HG03066 (cell line): ENCODE measurements around the gene FXYD6.

Experiments used
- ATAC-seq: cut with Tn5 transposase; IDR thresholded peaks from one replicate; pipeline ENCODE4 v1.9.1; 2021; ENCODE audit warnings: low read depth; ENCODE audit not compliant: unreplicated experiment

The FXYD6 gene

DNA sequence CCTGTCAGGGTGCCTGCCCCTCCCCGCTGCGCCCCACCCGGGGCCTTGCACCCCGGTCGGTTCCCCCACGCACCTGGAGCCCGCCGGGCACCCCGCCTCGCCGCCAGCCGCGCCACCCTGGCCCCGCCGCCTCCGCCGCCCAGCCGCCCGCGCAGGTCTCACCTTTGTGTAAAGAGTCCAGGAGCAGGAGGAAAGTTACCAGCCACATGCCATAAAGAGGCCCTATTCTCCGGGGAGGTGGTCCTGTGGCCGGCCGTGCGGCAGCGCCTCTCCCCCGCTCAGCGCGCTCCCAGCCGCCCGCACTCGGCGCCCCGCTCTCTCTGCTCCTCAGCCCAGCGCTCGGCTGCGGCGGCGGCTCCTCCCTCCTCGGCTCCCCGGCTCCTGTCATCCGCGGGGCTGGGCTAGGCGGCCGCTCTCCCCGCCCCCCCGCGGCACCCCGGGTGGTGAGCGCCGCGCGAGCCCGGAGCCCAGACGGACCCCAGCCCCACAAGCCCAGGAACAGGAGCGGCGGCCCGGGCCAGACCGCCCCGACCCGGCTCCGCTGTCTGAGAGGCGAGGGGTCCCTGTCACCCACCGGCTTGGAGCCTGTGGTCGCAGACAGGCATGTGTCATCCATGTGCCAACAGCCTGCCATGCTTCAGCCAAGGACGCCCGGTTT is 79.5 kb downstream of the FXYD6 start, which contains the start of gene DSCAML1:
DSCAML1 (minus strand) TSS at position 345 of the 658 bp plus-strand sequence; CDS start at position 208, 137 bp downstream.
- no peak for ATAC-seq

DNA sequence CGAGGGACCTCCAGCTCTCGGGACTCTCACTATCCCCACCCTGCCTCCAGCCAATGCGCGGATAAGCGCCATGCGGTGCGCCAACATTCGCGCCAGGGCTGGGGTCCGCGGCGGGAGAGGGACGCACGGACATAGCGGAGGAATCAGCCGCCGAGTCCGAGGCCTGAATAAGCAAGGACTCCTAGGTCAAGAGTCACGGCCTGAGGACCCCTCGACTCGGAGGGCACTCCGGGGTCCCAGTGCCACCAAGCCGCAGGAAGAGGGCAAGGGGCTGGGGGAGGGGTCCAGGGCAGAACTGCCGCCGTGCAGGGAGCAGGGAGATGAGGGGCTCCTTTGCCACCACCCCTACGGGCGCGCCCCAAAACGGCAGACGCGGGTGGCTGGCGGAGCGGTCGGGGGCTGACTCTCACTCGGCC is 80.0 kb downstream of the FXYD6 start:
- ATAC-seq = no peak

DNA sequence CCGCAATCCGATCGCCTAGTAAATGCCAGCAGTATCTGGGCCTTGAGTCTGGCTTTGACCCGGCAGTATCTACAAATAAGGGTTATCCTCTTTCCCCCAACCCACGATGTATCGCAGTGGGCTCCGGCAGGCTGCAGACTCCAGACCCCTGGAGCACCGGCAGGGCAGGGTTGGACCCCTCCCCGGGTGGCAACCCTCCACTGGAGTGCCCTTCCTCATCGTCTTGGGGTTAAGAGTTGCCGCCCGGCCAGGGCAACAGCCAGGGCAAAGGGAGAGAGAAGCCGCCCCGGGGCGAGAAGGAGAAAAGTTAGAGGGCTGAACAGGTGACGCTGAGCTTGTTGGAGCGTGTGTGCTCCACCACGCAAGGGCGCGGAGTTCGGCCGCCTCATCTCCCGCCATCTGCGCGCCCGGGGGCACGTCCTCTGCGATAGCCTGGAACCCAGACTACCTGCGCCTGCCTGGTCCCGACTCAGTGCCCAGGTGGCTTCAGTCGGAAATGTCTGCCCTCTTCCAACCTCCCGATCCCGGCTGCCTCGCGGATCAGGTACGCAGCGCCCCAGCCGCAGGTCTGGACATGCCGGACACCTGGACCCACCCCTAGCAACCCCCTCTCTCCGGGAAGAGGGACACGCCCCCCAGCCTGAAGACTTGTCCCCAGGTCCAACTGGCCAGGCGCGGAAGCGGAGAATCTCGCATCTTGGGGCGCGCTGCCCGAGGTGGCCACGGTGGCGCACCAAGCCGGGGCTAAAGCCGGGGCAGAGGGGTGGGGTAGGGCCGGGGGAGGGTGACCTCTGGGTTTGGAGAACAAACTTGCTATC is 80.6 kb downstream of the FXYD6 start:
- ATAC-seq = no peak

DNA sequence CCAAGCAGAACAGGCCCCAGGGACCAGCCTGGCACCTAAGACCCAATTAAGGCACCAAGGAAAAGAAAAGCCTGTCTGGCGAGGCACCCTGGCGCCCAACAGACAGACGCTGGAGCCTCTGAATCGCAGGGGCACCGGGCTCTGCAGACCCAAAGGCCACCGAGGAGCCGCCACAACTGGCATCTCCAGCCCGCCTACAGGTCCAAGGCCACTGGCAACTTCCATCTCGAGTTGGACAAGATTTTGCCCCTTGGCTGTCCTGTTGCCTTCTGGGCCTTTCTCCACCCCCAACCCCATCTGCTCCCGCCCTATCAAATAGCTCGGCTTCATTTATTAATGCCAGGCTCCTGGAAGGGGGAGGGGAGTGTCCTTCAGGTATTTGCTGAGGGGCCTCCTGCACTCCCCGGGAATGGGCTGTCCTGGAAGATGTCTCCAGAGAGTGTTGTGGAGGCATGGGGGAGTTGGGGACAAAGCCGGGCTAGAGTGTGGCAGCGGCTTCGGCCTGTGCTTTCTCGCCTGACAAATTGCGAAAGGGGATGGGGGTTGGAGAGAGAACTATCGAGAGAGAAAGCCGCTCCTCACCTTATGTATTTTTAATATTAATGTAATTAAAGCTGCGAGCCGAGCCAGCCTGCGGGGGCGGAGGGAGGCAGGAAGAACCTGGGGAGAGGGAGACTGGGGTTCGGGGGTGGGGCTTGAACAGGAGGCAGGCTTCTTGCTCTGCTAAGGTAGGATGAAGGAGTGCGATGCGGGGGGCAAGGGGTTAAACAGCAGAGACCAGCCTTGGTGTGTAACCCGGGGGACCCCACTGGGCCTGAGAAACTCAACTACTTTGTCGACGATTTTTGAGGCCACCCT is 81.5 kb downstream of the FXYD6 start:
- ATAC-seq = no peak

DNA sequence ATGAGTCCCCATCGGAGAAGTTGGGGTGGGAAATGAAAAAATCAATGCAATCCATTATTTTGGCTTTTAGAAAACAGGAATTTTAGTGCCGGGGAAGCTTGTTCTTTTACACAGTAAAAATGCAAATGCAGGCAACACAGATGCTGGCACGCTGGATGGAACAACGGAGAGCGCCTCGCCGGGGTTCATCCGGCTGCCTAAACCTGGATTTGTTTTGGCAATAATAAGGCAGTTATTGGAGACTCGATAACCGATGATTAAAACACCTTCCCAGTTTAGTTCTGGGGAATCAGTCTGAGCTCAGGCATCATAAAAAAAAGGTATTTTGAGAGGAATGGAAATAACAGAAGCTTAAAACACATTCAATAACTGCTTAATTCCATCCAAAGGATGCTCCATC is 82.3 kb downstream of the FXYD6 start:
- ATAC-seq = no peak

DNA sequence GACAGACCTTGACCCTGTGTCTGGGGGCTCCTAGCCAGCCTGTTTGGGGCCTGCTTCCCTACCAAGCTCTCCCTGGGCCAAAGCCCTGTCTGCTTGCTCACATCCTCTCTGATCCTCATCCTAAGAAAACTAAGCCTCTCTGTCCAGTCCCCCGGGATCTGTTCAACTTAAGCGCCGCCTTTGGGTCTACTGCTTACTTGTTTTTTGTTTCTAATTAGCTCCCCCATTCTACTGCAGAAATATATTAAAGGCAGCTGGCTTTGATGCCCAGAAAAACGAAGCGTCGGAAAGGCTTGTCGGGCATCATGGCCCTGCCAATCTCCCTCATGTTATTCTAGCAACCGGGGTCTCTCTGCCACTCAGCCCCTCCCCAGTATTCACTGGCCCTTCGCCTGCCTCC is 82.9 kb downstream of the FXYD6 start:
- no peak for ATAC-seq

DNA sequence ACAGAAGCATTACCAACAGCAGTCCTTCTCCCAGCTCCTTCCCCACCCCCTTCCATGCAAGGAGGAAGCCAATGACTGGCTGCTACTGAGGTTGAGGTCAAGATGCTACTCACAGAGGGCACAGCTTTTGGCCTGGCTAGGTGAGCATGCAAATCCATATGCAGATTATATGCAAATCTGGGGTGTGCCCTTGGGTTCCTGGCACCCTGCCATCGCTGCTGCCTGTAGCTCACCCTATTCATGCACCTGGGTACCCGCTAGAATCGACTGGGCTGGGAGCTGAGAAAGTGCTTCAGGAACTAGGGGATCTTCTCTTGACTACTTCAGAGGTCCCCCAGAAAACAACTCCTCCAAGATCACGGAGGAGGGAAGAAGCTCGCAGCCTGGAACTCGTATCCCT is 83.5 kb downstream of the FXYD6 start:
- no peak for ATAC-seq

DNA sequence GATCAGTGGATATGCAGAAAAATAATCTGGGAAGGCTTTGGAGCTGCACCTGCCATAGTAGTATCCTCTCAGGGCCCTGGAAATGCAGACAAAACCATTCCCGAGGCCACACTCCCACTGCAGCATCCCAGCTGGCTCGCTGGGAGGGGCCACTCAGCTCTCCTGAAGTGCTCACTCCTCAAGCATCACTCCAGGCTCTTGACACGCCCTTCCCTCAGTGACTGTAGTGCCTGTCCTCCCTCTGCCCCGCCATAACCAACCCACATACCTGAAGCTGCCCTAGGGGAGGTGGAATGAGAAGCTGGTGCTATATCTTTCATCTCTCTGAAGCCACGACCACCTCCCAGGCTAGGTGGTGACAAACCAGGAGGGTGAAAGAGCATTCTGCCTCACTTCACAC is 84.2 kb downstream of the FXYD6 start:
- ATAC-seq = no peak

DNA sequence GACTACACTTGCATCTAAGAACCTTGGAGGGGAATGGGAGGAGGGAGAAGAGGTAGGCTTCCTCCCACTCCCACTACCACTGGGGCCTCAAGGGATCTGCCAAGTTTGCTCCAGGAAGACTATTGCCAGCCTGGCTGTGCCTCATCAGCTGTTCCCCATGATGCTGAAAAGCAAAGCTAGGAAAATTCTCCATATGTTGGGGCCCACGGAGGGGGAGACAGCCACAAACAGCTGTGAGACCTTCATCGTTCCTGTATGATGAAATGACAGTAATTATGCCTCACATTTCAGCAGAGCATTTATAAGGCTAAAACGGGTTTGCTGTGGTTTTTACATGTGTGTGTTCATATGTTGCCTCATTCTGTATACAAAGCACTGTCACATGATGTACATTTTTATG is 86.2 kb downstream of the FXYD6 start:
- ATAC-seq = no peak

DNA sequence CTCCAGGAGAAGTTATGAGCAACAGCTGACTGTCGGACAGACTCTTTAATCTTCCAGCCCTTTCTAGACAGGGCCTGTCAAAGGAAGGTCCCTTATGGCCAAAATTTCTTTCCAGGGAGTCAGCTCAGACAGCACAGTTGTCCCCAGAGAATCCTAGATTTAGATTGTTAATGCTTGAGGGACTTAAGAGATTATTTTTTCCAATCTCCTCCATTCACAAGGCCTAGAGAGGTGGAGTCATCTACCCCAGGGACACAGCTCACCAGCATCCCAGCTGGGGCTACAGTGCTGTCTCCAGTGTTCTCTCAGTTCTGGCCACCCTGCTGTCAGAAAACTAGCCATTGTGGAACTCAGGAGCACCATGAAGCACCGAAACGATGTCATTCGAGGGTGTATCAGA is 87.2 kb downstream of the FXYD6 start:
- no peak for ATAC-seq
